Stimulated activated CD4-positive, alpha-beta T cell treated with anti-CD3 and anti-CD28 coated beads, Interleukin-2, amount 100 ng/mL, for 48 hours (primary cell): ENCODE measurements around the gene HAUS3.
"Not testable (repeated sequence)": the region's sequence is repeated elsewhere in the genome, so short reads cannot be mapped to it uniquely, and the experiment has no call there.

Source experiments
- DNase-seq, 2 donors: peaks; one replicate each; pipeline ENCODE4 v3.0.0-alpha.2; 2020

Gene HAUS3

GRCh38 chr4:2275546-2276251, 33.8 kb upstream of the HAUS3 start:
- DNase-seq, result no peak

- DNase-seq, result not testable (repeated sequence)
Measured at GRCh38 chr4:2275044-2275397, 33.1 kb upstream of the HAUS3 start.

- no peak for DNase-seq
Measured at GRCh38 chr4:2274320-2275043, 32.6 kb upstream of the HAUS3 start.

- DNase-seq, result no peak
Measured at GRCh38 chr4:2273657-2274319, 31.9 kb upstream of the HAUS3 start.

- no peak for DNase-seq
Measured at GRCh38 chr4:2273221-2273620, 31.3 kb upstream of the HAUS3 start.

GRCh38 chr4:2272828-2273120, 30.9 kb upstream of the HAUS3 start:
- DNase-seq, result no peak

GRCh38 chr4:2272026-2272827, 30.3 kb upstream of the HAUS3 start:
- no peak for DNase-seq

- no peak for DNase-seq
Measured at GRCh38 chr4:2271279-2272025, 29.5 kb upstream of the HAUS3 start.

- no peak for DNase-seq
Measured at GRCh38 chr4:2270341-2271165, 28.6 kb upstream of the HAUS3 start.

GRCh38 chr4:2269618-2270163, 27.8 kb upstream of the HAUS3 start:
- no peak for DNase-seq

GRCh38 chr4:2269206-2269531, 27.2 kb upstream of the HAUS3 start:
- no peak for DNase-seq

GRCh38 chr4:2268357-2269205, 26.7 kb upstream of the HAUS3 start:
- DNase-seq, result no peak

- DNase-seq, result no peak
Measured at GRCh38 chr4:2267841-2268240, 25.9 kb upstream of the HAUS3 start.

- no peak for DNase-seq
Measured at GRCh38 chr4:2267320-2267811, 25.4 kb upstream of the HAUS3 start.

GRCh38 chr4:2266821-2267220, 24.9 kb upstream of the HAUS3 start:
- no peak for DNase-seq

GRCh38 chr4:2266181-2266580, 24.3 kb upstream of the HAUS3 start:
- DNase-seq, result no peak

GRCh38 chr4:2265113-2266110, 23.5 kb upstream of the HAUS3 start:
- DNase-seq, result no peak

GRCh38 chr4:2264481-2265041, 22.6 kb upstream of the HAUS3 start:
- DNase-seq, result no peak

- no peak for DNase-seq
Measured at GRCh38 chr4:2263926-2264321, 22.0 kb upstream of the HAUS3 start.
